ENCODE measurements around the gene LTBP1.

Gene LTBP1

DNA sequence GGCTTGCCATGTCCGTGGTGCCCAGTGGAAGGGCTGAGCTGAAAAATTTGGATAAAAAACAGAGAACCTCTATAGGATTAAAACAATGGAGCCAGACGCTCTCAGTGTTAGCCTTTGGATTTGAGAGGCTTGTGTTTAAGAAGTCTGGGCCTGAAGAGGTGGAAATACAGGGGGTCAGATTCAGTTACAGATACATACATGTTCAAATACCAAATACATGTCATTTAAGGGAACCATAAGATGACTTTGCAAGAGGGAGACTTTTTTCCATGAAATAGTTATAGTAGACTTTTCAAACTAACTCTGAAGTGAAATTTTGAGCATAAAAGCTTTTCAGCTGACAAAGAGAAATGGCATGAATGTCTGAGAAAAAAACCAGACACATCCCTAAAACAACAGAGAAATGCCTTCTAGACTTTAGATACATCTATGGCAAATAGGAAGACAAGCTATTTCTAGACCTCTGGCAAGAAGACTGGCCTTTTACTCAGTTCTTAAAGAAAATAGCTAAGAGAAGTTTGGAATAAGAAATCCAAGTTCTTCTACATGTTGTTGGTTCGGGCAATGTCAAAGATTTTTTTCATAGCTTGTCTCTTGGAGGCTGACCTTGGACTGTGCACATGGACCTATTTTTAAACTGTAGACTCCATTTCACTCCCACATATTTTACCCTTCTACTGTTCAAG lies 112.9 kb downstream of the LTBP1 start:
- Histone ChIP-seq H3K4me1 (no peaks in the 10 kb centered on the region; the same call in 1 of the 2 replicates), H3K9me3 (no peaks in the 10 kb centered on the region), H3K27me3 (ENCODE audit: low read depth) (no peaks in the 10 kb centered on the region), H3K36me3 (replicated peaks) (no peaks in the 10 kb centered on the region), H3K4me3 (no peak overlapping the region)
- in situ Hi-C loops (cut with MboI; ENCODE audit: low sequenced_read_pairs) = no loop called here
- DNase-seq (ENCODE audit: low spot score in 2 of 2) = no peak

DNA sequence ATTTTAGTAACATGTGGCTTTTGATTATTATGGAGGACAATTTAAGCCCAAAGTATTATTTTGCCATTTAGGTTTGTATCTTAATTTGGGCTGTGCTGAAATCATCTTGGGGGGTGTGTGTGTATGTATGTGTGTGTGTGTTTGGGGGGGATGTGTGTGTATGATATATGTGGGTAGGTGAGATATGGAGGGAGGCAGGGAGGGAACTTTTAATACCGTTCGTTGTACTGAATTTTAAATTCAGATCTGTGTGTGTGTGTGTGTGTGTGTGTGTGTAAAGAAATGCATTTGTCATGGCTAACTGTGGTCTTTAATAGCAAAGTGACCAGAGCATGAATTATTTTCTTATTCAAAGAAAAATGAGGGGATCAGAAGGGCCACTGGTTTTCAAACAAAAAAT lies 113.7 kb downstream of the LTBP1 start:
- H3K36me3 ChIP-seq (replicated peaks) = no peaks in the 10 kb centered on the region
- no peaks in the 10 kb centered on the region; the same call in 1 of the 2 replicates for H3K4me1 ChIP-seq
- DNase-seq (ENCODE audit: low spot score in 2 of 2) = no peak
- H3K9me3 ChIP-seq = no peaks in the 10 kb centered on the region
- H3K4me3 ChIP-seq = no peak overlapping the region
- no peaks in the 10 kb centered on the region for H3K27me3 ChIP-seq (ENCODE audit: low read depth)
- in situ Hi-C loops (cut with MboI; ENCODE audit: low sequenced_read_pairs) = no loop called here

DNA sequence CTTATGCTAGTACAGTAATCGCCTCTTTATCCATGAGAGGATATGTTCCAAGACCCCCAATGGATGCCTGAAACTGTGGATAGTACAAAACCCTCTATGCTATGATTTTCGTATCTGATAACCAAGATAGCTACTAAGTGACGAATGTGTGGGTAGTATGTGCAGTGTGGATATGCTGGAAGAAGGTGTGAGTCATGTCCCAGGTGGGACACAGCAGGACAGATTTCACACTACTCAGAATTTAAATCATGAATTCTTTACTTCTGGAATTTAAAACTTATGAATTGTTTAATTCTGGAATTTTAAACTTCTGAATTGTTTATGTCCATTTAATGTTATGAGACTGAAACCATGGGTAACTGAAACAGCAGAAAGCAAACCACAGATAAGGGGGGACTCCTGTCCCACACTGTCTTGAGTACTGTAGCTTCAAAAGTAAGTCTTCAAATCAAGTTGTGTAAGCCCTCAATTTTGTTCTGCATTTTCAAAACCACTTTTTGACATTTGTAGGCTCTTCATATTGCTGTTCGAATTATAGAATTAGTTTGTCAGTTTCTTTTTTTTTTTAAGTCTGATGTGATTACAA lies 116.0 kb downstream of the LTBP1 start:
- in situ Hi-C loops (cut with MboI; ENCODE audit: low sequenced_read_pairs) = no loop called here
- Histone ChIP-seq H3K36me3 (replicated peaks) (no peaks in the 10 kb centered on the region), H3K4me3 (no peak overlapping the region), H3K27me3 (ENCODE audit: low read depth) (no peaks in the 10 kb centered on the region), H3K4me1 (no peaks in the 10 kb centered on the region; the same call in 1 of the 2 replicates), H3K9me3 (no peaks in the 10 kb centered on the region)
- no peak for DNase-seq (ENCODE audit: low spot score in 2 of 2)

DNA sequence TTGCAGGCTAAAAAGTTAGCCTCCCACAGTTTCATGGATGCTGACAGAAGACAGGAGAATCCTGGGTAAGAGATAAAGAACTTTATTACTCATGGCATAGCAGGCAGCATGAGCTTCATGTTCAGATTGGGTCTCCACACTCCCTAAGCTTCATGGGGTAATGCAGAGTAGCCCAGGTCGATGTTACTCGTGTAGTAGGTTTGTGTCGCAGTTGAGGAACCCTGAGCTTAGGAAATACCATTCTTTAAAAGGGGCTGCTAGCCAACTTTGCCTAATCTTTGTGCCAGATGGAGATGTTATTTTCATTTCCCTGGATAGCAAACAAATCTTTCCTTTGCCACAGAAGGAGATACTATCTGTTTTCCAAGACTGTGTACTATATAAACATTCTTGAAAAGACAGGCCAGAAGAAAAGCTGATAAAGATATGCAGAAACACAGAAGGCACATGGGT lies 117.6 kb downstream of the LTBP1 start:
- H3K36me3 ChIP-seq (replicated peaks) = no peaks in the 10 kb centered on the region
- in situ Hi-C loops (cut with MboI; ENCODE audit: low sequenced_read_pairs) = no loop called here
- H3K27me3 ChIP-seq (ENCODE audit: low read depth) = no peaks in the 10 kb centered on the region
- H3K4me3 ChIP-seq = no peak overlapping the region
- DNase-seq (ENCODE audit: low spot score in 2 of 2) = no peak
- H3K4me1 ChIP-seq = no peaks in the 10 kb centered on the region; the same call in 1 of the 2 replicates
- no peaks in the 10 kb centered on the region for H3K9me3 ChIP-seq

DNA sequence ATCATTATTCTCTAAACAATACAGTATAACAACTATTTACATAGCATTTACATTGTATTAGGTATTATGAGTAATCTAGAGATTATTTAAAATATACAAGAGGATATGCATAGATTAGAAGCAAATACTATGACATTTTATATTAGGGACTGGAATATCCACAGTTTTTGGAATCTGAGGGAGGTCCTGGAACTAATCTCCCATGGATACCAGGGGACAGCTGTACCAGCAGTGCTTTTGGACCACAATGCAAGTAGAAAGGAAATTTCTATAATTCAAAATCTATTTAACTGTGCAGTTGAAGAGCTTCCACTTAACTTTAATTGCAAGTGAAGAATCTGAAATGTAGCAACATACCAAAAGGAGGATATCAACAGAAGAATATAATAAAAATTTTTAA lies 120.8 kb downstream of the LTBP1 start:
- Histone ChIP-seq H3K27me3 (ENCODE audit: low read depth) (no peaks in the 10 kb centered on the region), H3K4me3 (no peak overlapping the region), H3K36me3 (replicated peaks) (no peaks in the 10 kb centered on the region), H3K4me1 (no peaks in the 10 kb centered on the region), H3K9me3 (no peaks in the 10 kb centered on the region)
- DNase-seq (ENCODE audit: low spot score in 2 of 2) = no peak
- in situ Hi-C loops (cut with MboI; ENCODE audit: low sequenced_read_pairs) = no loop called here

DNA sequence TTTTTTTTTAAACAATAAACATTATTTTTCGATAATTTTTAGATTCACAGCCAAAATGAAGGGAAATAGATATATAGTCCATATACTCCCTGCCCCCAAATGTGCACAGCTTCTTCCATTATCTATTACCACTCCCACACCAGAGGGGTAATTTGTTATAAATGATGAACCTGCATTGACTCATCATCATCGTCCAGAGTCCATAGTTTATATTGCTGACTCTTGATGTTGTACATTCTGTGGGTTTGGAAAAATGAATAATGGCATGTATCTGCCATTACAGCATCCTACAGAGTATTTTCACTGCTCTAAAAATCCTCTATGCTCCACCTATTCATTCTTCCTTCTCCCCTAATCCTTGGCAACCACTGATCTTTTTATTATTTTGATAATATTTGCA lies 121.5 kb downstream of the LTBP1 start:
- Histone ChIP-seq H3K9me3 (no peaks in the 10 kb centered on the region), H3K4me1 (no peaks in the 10 kb centered on the region), H3K27me3 (ENCODE audit: low read depth) (no peaks in the 10 kb centered on the region), H3K36me3 (replicated peaks) (no peaks in the 10 kb centered on the region), H3K4me3 (no peak overlapping the region)
- in situ Hi-C loops (cut with MboI; ENCODE audit: low sequenced_read_pairs) = no loop called here
- DNase-seq (ENCODE audit: low spot score in 2 of 2) = no peak

DNA sequence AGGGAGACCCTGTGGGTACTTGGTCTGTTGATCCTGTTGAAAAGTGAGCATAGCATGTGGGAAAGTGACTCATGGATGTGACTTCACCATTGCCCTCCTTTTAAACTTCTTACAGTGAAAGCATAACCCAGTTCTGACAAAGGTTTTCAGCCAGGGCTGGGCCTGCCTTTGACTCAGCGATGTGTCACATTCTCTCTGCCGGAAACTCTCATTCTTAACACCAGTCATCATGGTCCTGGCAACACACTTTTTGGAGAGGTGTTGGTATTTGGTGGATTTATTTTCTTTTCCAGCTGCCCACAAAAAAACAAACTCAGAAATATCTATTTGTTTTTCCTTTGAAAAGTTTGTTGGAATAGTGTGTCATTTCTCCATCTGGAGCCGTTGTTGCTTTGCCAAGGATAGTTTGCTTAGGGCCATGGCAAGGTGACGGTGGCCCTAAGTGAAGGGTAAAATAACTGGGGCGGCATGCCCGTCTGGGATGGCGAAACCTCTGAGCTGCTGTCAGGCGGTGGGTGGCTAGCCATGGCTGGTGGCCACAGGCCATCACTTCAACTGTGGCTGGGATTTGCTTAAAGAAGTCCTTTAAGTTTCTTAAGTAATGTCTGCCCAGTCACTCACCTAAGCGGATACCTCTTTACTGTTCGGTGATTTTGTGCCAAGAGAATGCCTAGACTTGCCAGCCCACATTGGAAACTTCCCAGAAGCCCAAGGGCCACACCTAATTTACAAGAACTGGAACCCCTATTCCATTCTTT lies 123.3 kb downstream of the LTBP1 start:
- in situ Hi-C loops (cut with MboI; ENCODE audit: low sequenced_read_pairs) = no loop called here
- Histone ChIP-seq H3K4me1 (no peaks in the 10 kb centered on the region), H3K36me3 (replicated peaks) (no peaks in the 10 kb centered on the region), H3K27me3 (ENCODE audit: low read depth) (no peaks in the 10 kb centered on the region), H3K9me3 (no peaks in the 10 kb centered on the region), H3K4me3 (no peak overlapping the region)
- DNase-seq (ENCODE audit: low spot score in 2 of 2) = no peak

DNA sequence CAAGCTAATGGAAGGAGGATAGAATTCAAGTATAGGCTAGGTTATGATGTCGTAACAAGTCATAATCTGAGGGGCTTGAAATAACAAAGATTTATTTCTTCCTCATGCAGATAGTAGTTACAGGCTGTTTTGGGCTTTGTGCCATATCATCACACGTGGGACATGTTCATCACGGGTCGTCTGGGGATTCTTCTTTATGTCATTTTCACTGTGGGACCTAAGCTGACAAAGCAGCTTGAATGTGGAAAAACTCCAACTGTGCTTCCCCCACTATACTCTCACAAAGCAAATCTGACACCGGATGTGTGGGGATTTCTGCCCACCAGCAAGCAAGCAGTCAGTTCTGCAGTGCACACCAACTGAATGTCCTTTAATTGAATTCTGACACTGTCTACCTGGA lies 124.8 kb downstream of the LTBP1 start:
- no peaks in the 10 kb centered on the region for H3K27me3 ChIP-seq (ENCODE audit: low read depth)
- in situ Hi-C loops (cut with MboI; ENCODE audit: low sequenced_read_pairs) = no loop called here
- no peaks in the 10 kb centered on the region for H3K4me1 ChIP-seq
- H3K9me3 ChIP-seq = no peaks in the 10 kb centered on the region
- no peak overlapping the region for H3K4me3 ChIP-seq
- DNase-seq (ENCODE audit: low spot score in 2 of 2) = no peak
- no peaks in the 10 kb centered on the region for H3K36me3 ChIP-seq (replicated peaks)

DNA sequence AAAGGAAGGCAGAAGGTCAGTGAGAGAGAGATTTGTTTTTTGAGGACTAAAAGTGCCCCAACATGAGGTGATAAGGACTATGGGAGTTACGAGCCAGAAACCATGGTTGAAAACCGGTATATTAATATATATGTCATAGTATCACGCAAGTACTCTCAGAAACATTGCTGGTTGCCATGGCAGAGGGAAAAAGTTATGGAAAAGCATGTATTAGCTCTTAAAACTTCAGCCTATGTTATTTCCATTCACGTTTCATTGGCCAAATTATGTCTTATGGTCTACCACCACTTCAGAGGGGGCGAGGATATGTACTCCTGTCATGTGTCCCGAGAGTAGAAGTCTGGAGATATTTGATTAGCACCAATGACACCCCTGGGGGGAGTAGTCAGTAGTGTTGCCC lies 125.9 kb downstream of the LTBP1 start:
- no peak for DNase-seq (ENCODE audit: low spot score in 2 of 2)
- Histone ChIP-seq H3K36me3 (replicated peaks) (no peaks in the 10 kb centered on the region), H3K27me3 (ENCODE audit: low read depth) (no peaks in the 10 kb centered on the region), H3K4me1 (no peaks in the 10 kb centered on the region), H3K4me3 (no peak overlapping the region), H3K9me3 (no peaks in the 10 kb centered on the region)
- in situ Hi-C loops (cut with MboI; ENCODE audit: low sequenced_read_pairs) = no loop called here

DNA sequence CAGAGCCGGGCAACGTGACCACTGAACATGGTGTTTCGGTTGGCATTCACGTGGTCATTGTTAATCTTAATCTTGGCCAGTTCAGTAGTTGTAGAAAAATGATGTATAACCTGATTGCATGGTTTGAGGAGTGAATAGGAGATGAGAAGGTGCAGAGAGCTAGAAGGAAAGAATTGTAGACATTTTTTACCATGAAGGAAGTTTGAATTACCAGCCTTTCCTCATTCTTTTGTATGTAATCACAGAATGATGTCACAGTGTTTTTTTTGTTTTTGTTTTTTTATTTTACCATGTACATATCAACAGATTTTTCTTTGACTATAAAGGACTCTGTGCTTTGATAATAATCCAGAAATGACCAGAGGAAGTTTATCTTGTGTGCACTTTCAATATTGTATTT lies 126.3 kb downstream of the LTBP1 start:
- in situ Hi-C loops (cut with MboI; ENCODE audit: low sequenced_read_pairs) = no loop called here
- no peaks in the 10 kb centered on the region for H3K9me3 ChIP-seq
- DNase-seq (ENCODE audit: low spot score in 2 of 2) = no peak
- H3K36me3 ChIP-seq (replicated peaks) = no peaks in the 10 kb centered on the region
- no peaks in the 10 kb centered on the region for H3K4me1 ChIP-seq
- H3K27me3 ChIP-seq (ENCODE audit: low read depth) = no peaks in the 10 kb centered on the region
- no peak overlapping the region for H3K4me3 ChIP-seq

DNA sequence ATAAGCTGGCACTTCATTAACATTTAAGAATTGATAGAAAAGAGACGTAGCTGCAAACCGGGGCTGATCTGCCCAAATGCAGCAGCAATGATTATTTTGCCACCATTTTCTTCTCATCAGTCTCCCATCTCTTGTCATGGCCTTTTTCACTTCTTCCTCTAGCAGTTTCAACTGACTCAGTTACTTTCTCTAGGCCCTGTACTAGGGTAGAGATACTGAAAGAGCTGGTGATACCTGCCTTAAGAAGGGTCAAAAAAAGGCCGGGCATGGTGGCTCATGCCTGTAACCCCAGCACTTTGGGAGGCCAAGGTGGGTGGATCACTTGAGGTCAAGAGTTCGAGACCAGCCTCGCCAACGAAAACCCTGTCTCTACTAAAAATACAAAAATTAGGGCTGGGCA lies 127.4 kb downstream of the LTBP1 start:
- in situ Hi-C loops (cut with MboI; ENCODE audit: low sequenced_read_pairs) = no loop called here
- Histone ChIP-seq H3K36me3 (replicated peaks) (no peaks in the 10 kb centered on the region), H3K27me3 (ENCODE audit: low read depth) (no peaks in the 10 kb centered on the region), H3K4me3 (no peak overlapping the region), H3K9me3 (no peaks in the 10 kb centered on the region), H3K4me1 (no peaks in the 10 kb centered on the region)
- DNase-seq (ENCODE audit: low spot score in 2 of 2) = no peak

DNA sequence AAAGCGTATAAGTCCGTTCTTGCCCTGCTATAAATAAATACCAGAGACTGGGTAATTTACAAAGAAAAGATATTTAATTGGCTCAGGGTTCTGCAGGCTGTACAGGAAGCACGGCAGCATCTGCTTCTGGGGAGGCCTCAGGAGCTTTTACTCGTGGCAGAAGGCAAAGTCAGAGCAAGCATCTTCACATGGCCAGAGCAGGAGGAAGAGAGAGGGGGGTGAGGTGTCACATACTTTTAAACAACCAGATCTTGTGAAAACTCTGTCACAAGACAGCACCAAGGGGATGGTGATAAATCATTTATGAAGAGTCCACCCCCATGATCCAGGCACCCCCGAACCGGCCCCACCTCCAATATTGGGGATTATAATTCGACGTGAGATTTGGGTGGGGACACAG lies 130.6 kb downstream of the LTBP1 start:
- Histone ChIP-seq H3K27me3 (ENCODE audit: low read depth) (no peaks in the 10 kb centered on the region), H3K36me3 (replicated peaks) (no peaks in the 10 kb centered on the region), H3K9me3 (no peaks in the 10 kb centered on the region), H3K4me1 (no peaks in the 10 kb centered on the region), H3K4me3 (no peak overlapping the region)
- in situ Hi-C loops (cut with MboI; ENCODE audit: low sequenced_read_pairs) = no loop called here
- DNase-seq (ENCODE audit: low spot score in 2 of 2) = no peak

DNA sequence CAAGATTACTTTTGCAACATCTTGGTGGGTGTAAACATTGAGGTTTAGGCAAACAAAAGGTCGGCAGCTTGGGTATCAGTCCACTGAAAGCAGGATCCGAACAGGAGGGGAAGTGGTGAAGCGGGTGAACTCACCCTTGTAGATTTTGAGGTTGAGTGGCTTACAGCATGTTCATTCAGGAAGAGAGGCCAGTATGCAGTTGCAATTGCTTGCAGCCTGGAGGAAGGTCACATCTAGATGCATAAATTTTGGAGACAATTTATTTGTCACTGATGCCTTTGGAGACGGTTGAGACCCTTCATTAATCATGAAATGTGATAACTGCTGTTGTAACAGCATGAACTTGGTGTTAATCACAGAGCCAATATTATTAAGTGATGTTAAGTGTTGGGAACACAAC lies 131.1 kb downstream of the LTBP1 start:
- Histone ChIP-seq H3K4me1 (no peaks in the 10 kb centered on the region), H3K9me3 (no peaks in the 10 kb centered on the region), H3K4me3 (no peak overlapping the region), H3K27me3 (ENCODE audit: low read depth) (no peaks in the 10 kb centered on the region), H3K36me3 (replicated peaks) (no peaks in the 10 kb centered on the region)
- DNase-seq (ENCODE audit: low spot score in 2 of 2) = no peak
- in situ Hi-C loops (cut with MboI; ENCODE audit: low sequenced_read_pairs) = no loop called here

DNA sequence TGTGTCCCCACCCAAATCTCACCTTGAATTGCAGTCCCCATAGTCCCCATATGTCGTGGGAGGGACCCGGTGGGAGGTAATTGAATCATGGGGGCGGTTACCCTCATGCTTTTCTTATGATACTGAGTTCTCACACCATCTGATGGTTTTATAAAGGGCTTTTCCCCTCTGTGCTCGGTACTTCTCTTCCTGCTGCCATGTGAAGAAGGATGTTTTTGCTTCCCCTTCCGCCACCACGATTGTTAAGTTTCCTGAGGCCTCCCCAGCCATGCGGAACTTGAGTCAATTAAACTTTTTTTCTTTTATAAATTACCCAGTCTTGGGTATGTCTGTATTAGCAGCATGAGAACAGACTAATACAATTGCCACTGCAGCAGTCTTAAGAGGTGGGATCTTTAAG lies 134.9 kb downstream of the LTBP1 start:
- no peaks in the 10 kb centered on the region for H3K36me3 ChIP-seq (replicated peaks)
- H3K4me1 ChIP-seq = no peaks in the 10 kb centered on the region
- no peaks in the 10 kb centered on the region for H3K9me3 ChIP-seq
- no peak overlapping the region for H3K4me3 ChIP-seq
- DNase-seq (ENCODE audit: low spot score in 2 of 2) = no peak
- no peaks in the 10 kb centered on the region for H3K27me3 ChIP-seq (ENCODE audit: low read depth)
- in situ Hi-C loops (cut with MboI; ENCODE audit: low sequenced_read_pairs) = no loop called here

Data from HAP-1 (cell line).